RKO (cell line): ENCODE results near the gene CD4.

ENCODE experiments used
- DNase-seq: peaks from one replicate; pipeline ENCODE4 v3.0.0-alpha.2; 2016; ENCODE audit warnings: low spot score

The CD4 gene

DNA sequence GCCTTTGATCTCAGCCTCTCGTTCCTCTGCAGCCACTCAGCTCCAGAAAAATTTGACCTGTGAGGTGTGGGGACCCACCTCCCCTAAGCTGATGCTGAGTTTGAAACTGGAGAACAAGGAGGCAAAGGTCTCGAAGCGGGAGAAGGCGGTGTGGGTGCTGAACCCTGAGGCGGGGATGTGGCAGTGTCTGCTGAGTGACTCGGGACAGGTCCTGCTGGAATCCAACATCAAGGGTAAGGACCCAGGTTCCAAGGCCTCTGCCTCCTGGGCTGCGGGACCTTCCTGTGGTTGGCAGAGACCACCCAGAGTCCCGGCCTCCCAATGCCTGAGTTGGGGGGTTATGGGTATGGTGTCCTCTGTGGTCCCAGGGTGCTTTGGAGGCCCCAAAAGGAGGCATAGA lies 27.8 kb downstream of the CD4 start:
- DNase-seq = no peak

DNA sequence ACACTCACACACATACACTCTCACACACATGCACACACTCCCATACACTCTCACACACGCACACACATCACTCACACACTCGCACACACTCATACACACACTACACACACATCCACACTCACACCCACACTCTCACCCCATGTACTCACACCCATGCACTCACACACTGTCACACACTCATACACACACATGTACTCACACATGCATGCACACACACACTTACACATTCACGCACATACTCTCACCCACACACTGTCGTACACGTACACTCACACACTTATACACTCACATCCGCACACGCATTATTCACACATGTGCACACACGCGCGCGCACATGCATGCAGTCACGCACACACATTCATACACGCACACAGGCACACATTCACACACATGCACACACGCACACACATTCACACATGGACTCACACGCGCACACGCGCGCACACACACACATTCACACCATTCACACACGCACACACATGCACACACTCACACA lies 28.4 kb downstream of the CD4 start:
- no peak for DNase-seq

DNA sequence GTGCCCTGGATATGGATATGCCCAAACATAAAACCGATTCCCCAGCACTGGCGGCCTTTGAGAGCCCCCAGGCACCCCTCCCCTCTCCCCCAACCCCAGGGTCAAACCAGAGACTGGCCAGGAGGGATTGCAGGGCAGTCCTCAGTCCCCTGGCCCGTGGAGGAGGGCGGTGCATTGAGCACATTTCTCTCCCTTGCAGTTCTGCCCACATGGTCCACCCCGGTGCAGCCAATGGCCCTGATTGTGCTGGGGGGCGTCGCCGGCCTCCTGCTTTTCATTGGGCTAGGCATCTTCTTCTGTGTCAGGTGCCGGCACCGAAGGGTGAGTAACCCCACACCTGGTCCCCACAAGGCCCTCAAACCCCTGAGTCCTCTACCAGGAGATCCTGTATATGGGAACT lies 28.9 kb downstream of the CD4 start:
- DNase-seq = no peak

DNA sequence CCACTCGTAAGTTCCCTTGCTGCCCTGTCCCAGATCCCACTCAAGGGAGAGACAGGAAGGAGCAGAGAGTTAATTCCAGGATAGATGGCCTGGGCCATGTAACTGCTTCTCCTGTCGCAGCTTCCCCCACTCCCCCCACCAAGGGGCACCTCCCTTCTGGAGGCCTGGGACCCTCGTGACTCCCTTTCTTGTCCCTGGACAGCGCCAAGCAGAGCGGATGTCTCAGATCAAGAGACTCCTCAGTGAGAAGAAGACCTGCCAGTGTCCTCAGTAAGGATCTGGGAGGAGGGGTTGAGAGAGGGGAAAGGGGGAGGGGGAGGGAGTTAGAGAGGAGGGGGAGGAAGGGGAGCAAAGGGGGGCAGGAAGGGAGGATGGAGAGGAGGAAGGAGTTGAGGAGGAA lies 29.3 kb downstream of the CD4 start:
- no peak for DNase-seq

DNA sequence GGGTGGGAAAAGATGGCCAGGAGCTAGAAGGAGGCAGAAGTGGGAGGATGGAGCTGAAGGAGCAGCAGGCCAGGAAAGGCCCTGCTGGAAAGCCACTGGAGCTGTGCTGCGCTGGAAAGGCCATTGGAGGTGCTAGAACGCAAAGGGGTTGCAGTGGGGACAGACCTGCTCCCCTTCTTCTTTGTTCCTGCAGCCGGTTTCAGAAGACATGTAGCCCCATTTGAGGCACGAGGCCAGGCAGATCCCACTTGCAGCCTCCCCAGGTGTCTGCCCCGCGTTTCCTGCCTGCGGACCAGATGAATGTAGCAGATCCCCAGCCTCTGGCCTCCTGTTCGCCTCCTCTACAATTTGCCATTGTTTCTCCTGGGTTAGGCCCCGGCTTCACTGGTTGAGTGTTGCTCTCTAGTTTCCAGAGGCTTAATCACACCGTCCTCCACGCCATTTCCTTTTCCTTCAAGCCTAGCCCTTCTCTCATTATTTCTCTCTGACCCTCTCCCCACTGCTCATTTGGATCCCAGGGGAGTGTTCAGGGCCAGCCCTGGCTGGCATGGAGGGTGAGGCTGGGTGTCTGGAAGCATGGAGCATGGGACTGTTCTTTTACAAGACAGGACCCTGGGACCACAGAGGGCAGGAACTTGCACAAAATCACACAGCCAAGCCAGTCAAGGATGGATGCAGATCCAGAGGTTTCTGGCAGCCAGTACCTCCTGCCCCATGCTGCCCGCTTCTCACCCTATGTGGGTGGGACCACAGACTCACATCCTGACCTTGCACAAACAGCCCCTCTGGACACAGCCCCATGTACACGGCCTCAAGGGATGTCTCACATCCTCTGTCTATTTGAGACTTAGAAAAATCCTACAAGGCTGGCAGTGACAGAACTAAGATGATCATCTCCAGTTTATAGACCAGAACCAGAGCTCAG lies 30.0 kb downstream of the CD4 start:
- no peak for DNase-seq

DNA sequence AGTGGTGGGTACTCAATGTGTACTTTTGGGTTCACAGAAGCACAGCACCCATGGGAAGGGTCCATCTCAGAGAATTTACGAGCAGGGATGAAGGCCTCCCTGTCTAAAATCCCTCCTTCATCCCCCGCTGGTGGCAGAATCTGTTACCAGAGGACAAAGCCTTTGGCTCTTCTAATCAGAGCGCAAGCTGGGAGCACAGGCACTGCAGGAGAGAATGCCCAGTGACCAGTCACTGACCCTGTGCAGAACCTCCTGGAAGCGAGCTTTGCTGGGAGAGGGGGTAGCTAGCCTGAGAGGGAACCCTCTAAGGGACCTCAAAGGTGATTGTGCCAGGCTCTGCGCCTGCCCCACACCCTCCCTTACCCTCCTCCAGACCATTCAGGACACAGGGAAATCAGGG lies 30.8 kb downstream of the CD4 start:
- DNase-seq = no peak

DNA sequence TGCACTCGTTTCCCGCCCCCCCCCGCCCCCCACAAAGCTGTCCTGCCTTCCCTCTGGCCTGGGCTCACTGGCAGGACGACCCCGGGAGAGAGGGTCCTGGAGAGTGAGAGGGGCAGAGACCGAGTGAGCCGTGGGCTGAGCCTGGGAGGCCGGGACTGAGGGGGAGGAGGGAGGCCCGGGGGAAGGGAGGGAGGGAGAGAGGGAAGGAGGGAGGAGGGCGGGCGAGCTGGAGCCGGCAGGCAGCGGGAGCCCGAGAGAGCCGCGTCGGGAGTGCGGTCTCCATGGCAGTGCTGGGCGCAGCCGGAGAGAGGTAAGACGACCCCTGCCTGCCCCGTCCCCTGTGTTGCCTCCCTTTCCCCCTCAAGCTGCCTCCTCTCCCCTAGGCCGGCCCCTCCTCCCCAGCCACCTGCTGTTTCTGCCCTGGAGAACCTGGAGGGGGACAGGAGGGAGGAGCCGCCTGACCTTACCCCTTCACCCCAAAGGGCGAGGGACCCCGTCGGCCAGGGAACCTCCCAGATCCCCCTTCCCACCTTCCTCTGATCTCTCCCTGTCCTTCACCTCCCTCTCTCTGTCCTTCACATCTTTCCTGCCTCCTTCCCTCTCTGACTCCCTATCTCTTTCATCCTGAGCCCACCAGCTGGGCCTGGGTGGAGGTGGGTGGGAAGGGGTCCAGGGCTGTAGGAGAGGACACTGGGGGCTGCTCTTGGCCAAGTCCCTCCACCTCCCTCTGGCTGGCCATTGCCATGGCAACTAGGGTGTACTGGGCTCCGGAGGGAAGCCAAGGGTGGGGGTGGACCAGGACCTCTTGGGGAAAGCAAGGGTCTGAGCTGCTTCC lies 32.5 kb downstream of the CD4 start, which contains the start of gene GPR162:
Gene GPR162 (plus strand): TSS at position 231 of the 835 bp plus-strand sequence. CDS start 2,078 bp downstream, outside the sequence.
- no peak for DNase-seq

DNA sequence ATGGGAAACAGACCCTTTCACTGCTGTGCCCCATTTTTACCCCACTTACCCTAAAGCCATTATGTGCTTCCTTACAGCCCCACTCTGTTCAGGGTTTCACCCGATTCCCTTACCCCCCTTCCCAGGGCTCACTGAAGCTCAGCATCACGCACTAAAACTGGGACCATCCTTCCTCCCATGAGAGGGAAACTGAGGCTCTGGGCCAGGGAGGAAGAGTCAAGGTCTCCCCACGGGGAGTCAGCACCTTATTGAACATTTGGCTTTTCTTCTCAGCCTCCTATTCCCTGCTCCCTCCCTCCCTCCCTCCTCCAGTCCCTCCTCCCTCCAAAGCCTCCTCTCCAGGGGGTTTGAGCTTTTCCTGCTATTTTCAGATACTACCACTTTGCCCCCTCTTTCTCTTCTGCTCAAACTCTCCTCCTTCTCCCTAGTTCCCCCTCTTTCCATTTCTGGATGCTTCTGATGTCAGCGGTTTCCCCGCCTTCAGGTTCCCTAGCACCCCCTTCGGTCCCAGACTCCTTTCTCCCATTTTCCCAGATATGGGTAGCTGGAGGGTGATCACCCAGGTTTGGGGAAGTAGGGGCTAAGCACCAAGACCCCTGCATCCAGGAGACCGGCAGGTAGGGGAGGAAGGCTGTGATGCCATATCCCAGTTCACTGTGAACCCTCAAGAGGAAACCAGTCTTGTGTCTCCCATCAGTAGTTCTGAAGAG lies 33.3 kb downstream of the CD4 start:
- DNase-seq = no peak

DNA sequence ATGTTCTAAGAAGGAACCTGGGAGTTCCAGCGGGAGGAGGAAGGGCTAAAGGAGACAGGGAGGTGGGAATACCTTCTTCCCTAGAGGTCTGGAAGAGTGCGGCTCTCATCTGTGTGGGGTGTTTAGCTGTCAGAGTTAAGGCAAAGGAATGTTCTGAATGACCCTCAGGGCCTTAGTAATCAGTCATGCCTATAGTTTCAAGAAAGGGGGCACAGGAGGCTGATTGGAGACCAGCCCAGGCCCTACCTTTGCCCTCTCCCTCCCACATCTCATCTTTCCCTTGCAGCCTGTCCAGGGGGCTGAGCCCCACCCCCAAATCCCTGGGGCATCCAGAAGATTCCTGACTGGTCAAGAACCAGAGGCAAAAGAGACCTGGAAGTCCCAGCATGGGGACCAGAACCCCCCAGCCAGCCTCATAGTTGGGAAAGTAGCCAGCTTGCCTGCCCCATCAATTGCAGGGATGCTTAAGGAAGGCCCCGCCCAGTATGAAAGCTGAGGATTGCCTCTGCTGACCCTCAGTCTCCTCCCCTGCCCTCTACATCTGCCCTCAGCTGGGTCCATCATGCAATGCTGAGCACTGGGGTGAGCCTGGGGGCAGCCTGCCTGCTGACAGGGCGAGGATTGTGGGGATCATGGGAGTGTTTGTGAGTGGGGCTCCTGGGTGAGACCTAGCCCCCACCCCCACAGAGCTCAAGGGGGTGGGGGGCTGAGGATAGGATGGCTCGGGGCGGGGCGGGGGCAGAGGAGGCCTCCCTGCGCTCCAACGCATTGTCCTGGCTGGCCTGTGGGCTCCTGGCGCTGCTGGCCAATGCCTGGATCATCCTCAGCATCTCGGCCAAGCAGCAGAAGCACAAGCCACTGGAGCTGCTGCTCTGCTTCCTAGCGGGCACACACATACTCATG lies 34.1 kb downstream of the CD4 start:
- no peak for DNase-seq

DNA sequence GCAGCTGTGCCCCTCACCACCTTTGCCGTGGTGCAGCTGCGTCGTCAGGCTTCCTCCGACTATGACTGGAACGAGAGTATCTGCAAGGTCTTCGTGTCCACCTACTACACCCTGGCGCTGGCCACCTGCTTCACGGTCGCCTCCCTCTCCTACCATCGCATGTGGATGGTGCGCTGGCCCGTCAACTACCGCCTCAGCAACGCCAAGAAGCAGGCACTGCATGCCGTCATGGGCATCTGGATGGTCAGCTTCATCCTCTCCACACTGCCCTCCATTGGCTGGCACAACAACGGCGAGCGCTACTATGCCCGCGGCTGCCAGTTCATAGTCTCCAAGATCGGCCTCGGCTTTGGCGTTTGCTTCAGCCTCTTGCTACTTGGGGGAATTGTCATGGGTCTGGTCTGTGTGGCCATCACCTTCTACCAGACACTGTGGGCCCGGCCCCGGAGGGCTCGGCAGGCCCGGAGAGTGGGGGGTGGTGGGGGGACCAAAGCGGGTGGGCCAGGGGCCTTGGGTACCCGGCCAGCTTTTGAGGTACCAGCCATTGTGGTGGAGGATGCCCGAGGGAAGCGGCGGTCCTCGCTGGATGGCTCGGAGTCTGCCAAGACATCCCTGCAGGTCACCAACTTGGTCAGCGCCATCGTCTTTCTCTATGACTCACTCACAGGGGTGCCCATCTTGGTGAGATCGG lies 34.9 kb downstream of the CD4 start:
- no peak for DNase-seq

DNA sequence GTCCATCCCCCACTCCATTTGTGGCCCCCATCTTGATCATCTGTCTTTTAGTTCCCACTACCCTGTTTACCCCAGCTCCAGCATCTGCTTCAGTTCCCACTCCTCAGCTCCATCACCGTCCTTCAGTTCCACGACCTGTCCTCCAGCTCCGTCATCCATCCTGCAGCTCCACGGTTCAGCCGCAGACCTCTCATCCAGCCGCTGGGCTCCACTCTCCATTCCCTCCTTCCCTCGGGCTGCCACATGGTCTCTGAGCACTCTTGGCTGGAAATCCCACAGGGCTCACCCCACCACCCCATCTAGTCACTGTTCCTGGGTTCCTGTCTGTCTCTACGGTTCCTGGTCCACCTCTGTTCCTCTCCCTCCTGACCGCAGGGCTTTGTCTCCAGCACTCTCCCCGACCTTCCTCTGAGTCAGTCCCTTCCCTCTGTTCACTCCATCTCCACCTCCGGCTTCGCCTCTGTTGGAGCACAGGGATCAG lies 35.6 kb downstream of the CD4 start:
- no peak for DNase-seq

DNA sequence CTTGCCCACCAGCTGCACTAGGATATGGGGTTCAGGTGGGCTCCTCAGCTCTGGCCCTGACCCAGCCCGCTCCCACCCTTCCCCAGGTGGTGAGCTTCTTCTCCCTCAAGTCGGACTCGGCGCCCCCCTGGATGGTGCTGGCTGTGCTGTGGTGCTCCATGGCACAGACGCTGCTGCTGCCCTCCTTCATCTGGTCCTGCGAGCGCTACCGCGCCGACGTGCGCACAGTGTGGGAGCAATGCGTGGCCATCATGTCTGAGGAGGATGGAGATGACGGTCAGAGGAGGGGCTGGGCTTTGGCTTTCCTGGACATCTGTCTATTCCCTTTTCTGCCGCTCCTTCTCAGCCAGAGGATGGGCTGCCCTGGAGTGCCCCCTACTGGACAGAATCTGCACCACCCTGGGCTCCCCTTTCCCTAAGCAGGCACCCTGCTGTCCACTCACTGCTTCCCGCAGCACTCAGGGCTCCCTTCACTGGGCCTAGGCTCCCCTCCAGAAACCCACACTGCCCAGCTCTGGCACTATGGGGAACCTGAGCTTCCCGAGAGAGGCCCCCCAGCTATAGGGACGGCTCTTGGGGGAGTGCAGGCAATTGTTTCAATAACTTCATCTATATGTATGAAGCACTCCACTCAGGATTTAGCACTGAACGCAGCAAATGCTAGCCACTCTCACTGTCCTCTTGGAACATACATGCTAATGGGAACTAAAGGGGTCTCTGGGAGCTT lies 36.2 kb downstream of the CD4 start:
- no peak for DNase-seq

DNA sequence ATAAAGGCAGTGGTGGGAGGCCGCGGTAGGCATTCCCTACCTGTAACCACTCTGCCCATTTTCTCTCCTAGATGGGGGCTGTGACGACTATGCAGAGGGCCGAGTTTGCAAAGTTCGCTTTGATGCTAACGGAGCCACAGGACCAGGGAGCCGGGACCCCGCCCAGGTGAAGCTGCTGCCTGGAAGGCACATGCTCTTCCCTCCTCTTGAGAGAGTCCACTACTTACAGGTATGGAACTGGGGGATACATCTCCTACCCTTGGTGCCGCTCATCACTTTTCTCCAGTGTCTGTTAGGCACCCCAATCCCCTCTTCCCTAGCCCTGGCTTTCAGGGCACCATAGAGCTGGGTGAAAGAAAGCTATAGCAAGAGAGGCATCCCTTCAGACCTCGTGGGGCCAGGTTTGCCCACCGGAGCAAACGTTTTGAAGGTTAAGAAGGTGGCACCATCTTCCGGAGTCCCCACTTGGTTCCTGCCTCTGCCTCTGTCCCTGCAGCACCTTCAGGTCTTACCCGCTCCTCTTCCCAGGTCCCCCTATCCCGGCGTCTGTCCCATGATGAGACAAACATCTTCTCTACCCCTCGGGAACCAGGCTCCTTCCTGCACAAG lies 36.9 kb downstream of the CD4 start:
- DNase-seq = no peak

DNA sequence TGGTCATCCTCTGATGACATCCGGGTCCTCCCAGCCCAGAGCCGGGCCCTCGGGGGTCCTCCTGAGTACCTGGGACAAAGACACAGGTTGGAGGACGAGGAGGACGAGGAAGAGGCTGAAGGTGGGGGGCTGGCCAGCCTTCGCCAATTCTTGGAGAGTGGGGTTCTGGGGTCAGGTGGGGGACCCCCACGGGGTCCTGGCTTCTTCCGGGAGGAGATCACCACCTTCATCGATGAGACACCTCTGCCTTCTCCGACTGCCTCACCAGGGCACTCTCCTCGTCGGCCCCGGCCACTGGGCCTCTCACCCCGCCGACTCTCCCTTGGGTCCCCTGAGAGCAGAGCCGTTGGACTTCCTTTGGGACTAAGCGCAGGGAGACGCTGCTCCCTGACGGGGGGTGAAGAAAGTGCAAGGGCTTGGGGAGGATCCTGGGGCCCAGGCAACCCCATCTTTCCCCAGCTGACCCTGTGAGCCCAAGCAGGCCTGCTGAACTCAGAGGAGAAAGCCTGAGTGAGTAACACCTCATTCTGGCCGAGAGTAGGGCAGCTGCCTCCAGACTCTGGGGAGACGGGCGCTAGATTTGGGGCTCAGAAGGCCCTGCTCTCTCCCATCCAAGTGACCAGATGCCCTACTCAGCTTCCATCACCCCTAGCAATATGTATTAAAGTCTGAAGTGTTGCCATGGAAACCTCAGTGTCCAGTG lies 37.6 kb downstream of the CD4 start:
- DNase-seq = no peak

DNA sequence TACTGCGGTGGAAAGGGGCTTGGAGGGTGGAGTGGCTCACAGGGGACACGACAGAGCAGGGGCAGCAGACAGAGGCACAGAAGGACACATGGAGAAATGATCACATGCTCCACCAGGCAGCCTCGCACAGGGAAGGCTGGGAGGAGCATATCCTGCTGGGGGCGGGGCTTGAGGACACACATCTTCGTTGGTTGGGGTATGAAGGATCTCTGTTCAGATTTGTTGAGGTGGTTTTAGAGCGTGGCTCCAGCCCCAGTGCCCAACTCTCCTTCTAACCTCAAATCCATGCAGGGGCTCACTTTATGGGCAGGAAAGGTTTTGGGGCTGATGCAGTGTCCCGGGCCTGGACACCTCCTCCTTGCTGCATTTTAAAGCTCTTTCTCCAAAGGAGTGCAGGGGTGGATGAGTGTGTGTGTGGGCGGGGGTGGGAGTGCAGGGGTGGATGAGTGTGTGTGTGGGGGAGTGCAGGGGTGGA lies 38.1 kb downstream of the CD4 start:
- DNase-seq = peak; percentile 83

DNA sequence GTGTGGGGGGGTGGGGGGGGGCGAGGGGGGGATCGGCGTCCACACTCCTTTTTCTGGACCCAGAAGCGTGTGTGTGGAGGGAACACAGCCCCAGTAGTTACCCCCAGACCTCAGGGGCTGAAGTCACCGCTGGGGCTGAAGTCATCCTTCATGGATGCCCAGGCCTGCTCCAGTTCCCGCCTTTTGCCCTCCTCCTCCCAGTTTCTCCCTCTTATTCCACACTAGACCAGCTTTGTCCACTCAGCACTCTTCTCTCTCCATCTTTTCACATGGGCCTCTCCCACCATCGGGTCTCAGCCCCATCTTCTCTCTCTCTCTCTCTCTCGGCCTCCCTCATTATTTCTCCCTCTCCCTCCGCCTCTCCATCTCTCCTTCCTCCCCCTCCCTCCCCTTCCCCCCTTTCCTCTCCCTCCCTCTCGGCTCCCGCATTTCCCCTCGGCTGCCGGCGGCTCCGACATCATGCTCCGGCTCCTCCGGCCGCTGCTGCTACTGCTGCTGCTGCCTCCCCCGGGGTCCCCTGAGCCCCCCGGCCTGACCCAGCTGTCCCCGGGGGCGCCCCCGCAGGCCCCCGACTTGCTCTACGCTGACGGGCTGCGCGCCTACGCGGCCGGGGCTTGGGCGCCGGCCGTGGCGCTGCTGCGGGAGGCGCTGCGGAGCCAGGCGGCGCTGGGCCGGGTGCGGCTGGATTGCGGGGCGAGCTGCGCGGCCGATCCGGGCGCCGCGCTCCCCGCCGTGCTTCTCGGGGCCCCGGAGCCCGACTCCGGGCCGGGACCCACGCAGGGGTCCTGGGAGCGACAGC lies 38.9 kb downstream of the CD4 start, which contains the start of gene P3H3:
Gene P3H3 (plus strand): TSS at position 426 of the 799 bp plus-strand sequence. CDS start 34 bp downstream, at position 460.
- peak; percentile 68 for DNase-seq

DNA sequence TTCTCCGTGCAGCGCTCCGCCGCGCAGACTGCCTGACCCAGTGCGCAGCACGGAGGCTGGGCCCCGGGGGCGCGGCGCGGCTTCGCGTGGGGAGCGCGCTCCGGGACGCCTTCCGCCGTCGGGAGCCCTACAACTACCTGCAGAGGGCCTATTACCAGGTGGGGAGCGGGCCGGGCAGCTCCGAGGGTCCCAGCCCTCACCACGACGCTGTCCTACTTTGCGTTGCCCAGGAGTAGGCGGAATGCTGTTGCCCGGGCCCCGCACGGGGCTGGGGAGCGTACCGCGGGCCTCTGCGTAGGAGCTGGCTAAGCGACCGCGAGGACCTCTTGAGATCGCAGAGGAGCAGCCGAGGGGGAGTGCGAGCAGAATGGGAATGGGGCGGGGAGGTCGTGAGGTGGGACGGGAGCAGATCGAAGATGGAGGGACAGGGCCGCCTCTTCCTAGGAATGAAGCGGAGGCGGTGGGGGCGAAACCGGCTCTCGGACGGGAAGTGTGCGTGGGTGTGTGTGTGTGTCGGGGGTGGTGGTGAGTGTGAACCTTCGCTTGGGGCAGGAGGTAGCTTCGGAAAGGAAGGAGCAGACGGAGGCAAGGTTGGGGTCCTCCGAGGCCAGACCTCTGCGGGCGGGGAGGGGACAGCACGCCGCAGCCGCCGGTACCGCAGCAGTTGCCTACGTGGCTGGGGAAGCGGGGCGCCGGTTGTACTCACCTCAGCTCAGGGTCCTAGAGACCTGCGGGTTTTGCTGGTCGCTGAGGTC lies 39.6 kb downstream of the CD4 start:
- DNase-seq = peak; percentile 73
